ENCODE measurements around the gene SLC37A4. TPM values are rescaled to one million over a fixed set of nuclear protein-coding genes. Genes with fewer than 3 reads are reported as not detected.
"Not testable (repeated sequence)": the region's sequence is repeated elsewhere in the genome, so short reads cannot be mapped to it uniquely, and the experiment has no call there.

The SLC37A4 gene
- total RNA-seq, 2 donors from 2014 or later, result 28.1 to 36.8 TPM

GRCh38 chr11:119016216-119017009, 14.3 kb downstream of the SLC37A4 start:
- peaks cover 21% of the 10 kb centered on the region for H3K4me1 Mint-ChIP-seq
- peak overlapping the region; percentile 91 for H3K4me3 Mint-ChIP-seq
- no peaks in the 10 kb centered on the region for H3K27me3 Mint-ChIP-seq
- peak overlapping the region; percentile 95 for H3K27ac Mint-ChIP-seq
- no peak for ATAC-seq (replicated peaks)
- peaks cover 95% of the 10 kb centered on the region for H3K36me3 Mint-ChIP-seq (ENCODE audit: low read depth)
- H3K9me3 Mint-ChIP-seq, result no peaks in the 10 kb centered on the region

GRCh38 chr11:119015054-119015611, 15.5 kb downstream of the SLC37A4 start:
- no peak for ATAC-seq (replicated peaks)
- peaks cover 90% of the 10 kb centered on the region for H3K36me3 Mint-ChIP-seq (ENCODE audit: low read depth)
- H3K4me3 Mint-ChIP-seq, result peak overlapping the region; percentile 91
- peaks cover 17% of the 10 kb centered on the region for H3K4me1 Mint-ChIP-seq
- no peaks in the 10 kb centered on the region for H3K27me3 Mint-ChIP-seq
- H3K9me3 Mint-ChIP-seq, result no peaks in the 10 kb centered on the region
- peak overlapping the region; percentile 61 for H3K27ac Mint-ChIP-seq

GRCh38 chr11:119014209-119014924, 16.3 kb downstream of the SLC37A4 start:
- no peaks in the 10 kb centered on the region for H3K9me3 Mint-ChIP-seq
- H3K27me3 Mint-ChIP-seq, result no peaks in the 10 kb centered on the region
- H3K4me1 Mint-ChIP-seq, result peaks cover 13% of the 10 kb centered on the region
- H3K4me3 Mint-ChIP-seq, result peak overlapping the region; percentile 28
- peaks cover 90% of the 10 kb centered on the region for H3K36me3 Mint-ChIP-seq (ENCODE audit: low read depth)
- peak overlapping the region; percentile 33 for H3K27ac Mint-ChIP-seq
- ATAC-seq (replicated peaks), result no peak

- no peak for ATAC-seq (replicated peaks)
- Mint-ChIP-seq H3K4me3 (no peak overlapping the region), H3K27ac (no peak overlapping the region), H3K4me1 (peaks cover 13% of the 10 kb centered on the region), H3K36me3 (ENCODE audit: low read depth) (peaks cover 89% of the 10 kb centered on the region), H3K27me3 (no peaks in the 10 kb centered on the region), H3K9me3 (no peaks in the 10 kb centered on the region)
These were observed 18.0 kb downstream of the SLC37A4 start for GRCh38 chr11:119012629-119013170.

GRCh38 chr11:119011476-119012053, 19.1 kb downstream of the SLC37A4 start:
- Mint-ChIP-seq H3K27me3 (no peaks in the 10 kb centered on the region), H3K4me3 (no peak overlapping the region), H3K27ac (no peak overlapping the region), H3K4me1 (peaks cover 13% of the 10 kb centered on the region), H3K9me3 (no peaks in the 10 kb centered on the region), H3K36me3 (ENCODE audit: low read depth) (peaks cover 89% of the 10 kb centered on the region)
- no peak for ATAC-seq (replicated peaks)

GRCh38 chr11:119006656-119007055, 24.0 kb downstream of the SLC37A4 start:
- ATAC-seq (replicated peaks), result no peak
- Mint-ChIP-seq H3K27ac (no peak overlapping the region), H3K36me3 (ENCODE audit: low read depth) (peaks cover 91% of the 10 kb centered on the region), H3K4me3 (no peak overlapping the region), H3K9me3 (no peaks in the 10 kb centered on the region), H3K4me1 (no peaks in the 10 kb centered on the region), H3K27me3 (no peaks in the 10 kb centered on the region)

- H3K4me3 Mint-ChIP-seq, result no peak overlapping the region
- ATAC-seq (replicated peaks), result no peak
- peaks cover 95% of the 10 kb centered on the region for H3K36me3 Mint-ChIP-seq (ENCODE audit: low read depth)
- no peak overlapping the region for H3K27ac Mint-ChIP-seq
- H3K27me3 Mint-ChIP-seq, result no peaks in the 10 kb centered on the region
- H3K4me1 Mint-ChIP-seq, result peaks cover 10% of the 10 kb centered on the region
- no peaks in the 10 kb centered on the region for H3K9me3 Mint-ChIP-seq
These were observed 29.8 kb downstream of the SLC37A4 start for GRCh38 chr11:119000906-119001305.

- Mint-ChIP-seq H3K9me3 (no peaks in the 10 kb centered on the region), H3K27ac (peak overlapping the region; percentile 85), H3K36me3 (ENCODE audit: low read depth) (peaks cover 77% of the 10 kb centered on the region), H3K4me1 (peaks cover 10% of the 10 kb centered on the region), H3K4me3 (peak overlapping the region; percentile 88), H3K27me3 (no peaks in the 10 kb centered on the region)
- no peak for ATAC-seq (replicated peaks)
These were observed 31.9 kb downstream of the SLC37A4 start for GRCh38 chr11:118998822-118999221.

- Mint-ChIP-seq H3K4me3 (peak overlapping the region; percentile 88), H3K36me3 (ENCODE audit: low read depth) (peaks cover 72% of the 10 kb centered on the region), H3K27me3 (no peaks in the 10 kb centered on the region), H3K4me1 (peaks cover 10% of the 10 kb centered on the region), H3K9me3 (no peaks in the 10 kb centered on the region), H3K27ac (peak overlapping the region; percentile 85)
- peak; percentile 0 for ATAC-seq (replicated peaks)
These were observed 32.3 kb downstream of the SLC37A4 start for GRCh38 chr11:118998388-118998717.

- Mint-ChIP-seq H3K36me3 (ENCODE audit: low read depth) (peaks cover 67% of the 10 kb centered on the region), H3K4me3 (peak within 1 kb of the TSS; percentile 88), H3K27ac (peak within 1 kb of the TSS; percentile 85), H3K4me1 (peaks cover 10% of the 10 kb centered on the region), H3K9me3 (no peaks in the 10 kb centered on the region), H3K27me3 (no peaks in the 10 kb centered on the region)
- ATAC-seq (replicated peaks), result peak; percentile 97
These were observed 32.9 kb downstream of the SLC37A4 start, which contains the start of gene CENATAC for GRCh38 chr11:118997627-118998387. TSS of gene CENATAC (plus strand) at chr11:118998138. CDS start at chr11:118998198, 60 bp downstream.

GRCh38 chr11:118996926-118997626, 33.6 kb downstream of the SLC37A4 start:
- peaks cover 59% of the 10 kb centered on the region for H3K36me3 Mint-ChIP-seq (ENCODE audit: low read depth)
- peak overlapping the region; percentile 88 for H3K4me3 Mint-ChIP-seq
- peak; percentile 31 for ATAC-seq (replicated peaks)

GRCh38 chr11:118991486-118992038, 39.1 kb downstream of the SLC37A4 start:
- not testable (repeated sequence) for H3K36me3 Mint-ChIP-seq (ENCODE audit: low read depth); H3K4me3 Mint-ChIP-seq; H3K4me1 Mint-ChIP-seq; H3K27ac Mint-ChIP-seq; H3K27me3 Mint-ChIP-seq; ATAC-seq (replicated peaks); H3K9me3 Mint-ChIP-seq

More at GRCh38 chr11:118996926-118997626, 33.6 kb downstream of the SLC37A4 start:
- Mint-ChIP-seq H3K4me1 (peaks cover 10% of the 10 kb centered on the region), H3K27ac (peak overlapping the region; percentile 85), H3K9me3 (no peaks in the 10 kb centered on the region), H3K27me3 (no peaks in the 10 kb centered on the region)

GRCh38 chr11:118988280-118988679, 42.4 kb downstream of the SLC37A4 start:
- peak overlapping the region; percentile 6 for H3K27ac Mint-ChIP-seq
- no peak overlapping the region for H3K4me3 Mint-ChIP-seq
- no peaks in the 10 kb centered on the region for H3K27me3 Mint-ChIP-seq
- no peaks in the 10 kb centered on the region for H3K4me1 Mint-ChIP-seq
- no peaks in the 10 kb centered on the region for H3K36me3 Mint-ChIP-seq (ENCODE audit: low read depth)
- no peak for ATAC-seq (replicated peaks)
- H3K9me3 Mint-ChIP-seq, result no peaks in the 10 kb centered on the region
